Occipital lobe (tissue), 3 donors: ENCODE results near the gene RUNX3. TPM values are rescaled to one million over a fixed set of nuclear protein-coding genes. Genes with fewer than 3 reads are reported as not detected.

ENCODE experiments used
- DNase-seq: peaks from one replicate; lab custom pipeline; 2025; lab: John Stamatoyannopoulos, UW
- small RNA-seq: library from RNA; depleted of rRNA; stranded (forward); fragments of <200 nt; gene quantifications from one replicate; pipeline ENCODE3, GENCODE V24; 2014
- total RNA-seq: library from RNA; depleted of rRNA; stranded (reverse); fragments of >200 nt; gene quantifications from one replicate; pipeline ENCODE4 v1.2.3, GENCODE V29; 2014

Gene RUNX3
- total RNA-seq, 1 donor from 2014 or later: 0.16 TPM

GRCh38 chr1:24865587-24865986, 64.5 kb downstream of the RUNX3 start:
- DNase-seq: no peak

- DNase-seq: no peak
Observed at GRCh38 chr1:24865168-24865567, 64.9 kb downstream of the RUNX3 start.

- DNase-seq: no peak
Observed at GRCh38 chr1:24864370-24864777, 65.7 kb downstream of the RUNX3 start.

GRCh38 chr1:24862775-24863483, 67.1 kb downstream of the RUNX3 start:
- DNase-seq: no peak

- no peak for DNase-seq
Observed at GRCh38 chr1:24861821-24862727, 68.0 kb downstream of the RUNX3 start.

- no peak for DNase-seq
Observed at GRCh38 chr1:24860841-24861240, 69.2 kb downstream of the RUNX3 start.

- no peak for DNase-seq
Observed at GRCh38 chr1:24859063-24860010, 70.7 kb downstream of the RUNX3 start.

- no peak for DNase-seq
Observed at GRCh38 chr1:24858277-24858676, 71.8 kb downstream of the RUNX3 start.

- no peak for DNase-seq
Observed at GRCh38 chr1:24857507-24858133, 72.5 kb downstream of the RUNX3 start.

- no peak for DNase-seq
Observed at GRCh38 chr1:24856787-24857506, 73.1 kb downstream of the RUNX3 start.

- no peak for DNase-seq
Observed at GRCh38 chr1:24855474-24855873, 74.6 kb downstream of the RUNX3 start.

GRCh38 chr1:24853649-24854048, 76.4 kb downstream of the RUNX3 start:
- no peak for DNase-seq

GRCh38 chr1:24850328-24850920, 79.7 kb downstream of the RUNX3 start:
- no peak for DNase-seq

- DNase-seq: no peak
Observed at GRCh38 chr1:24849672-24850295, 80.3 kb downstream of the RUNX3 start.

Small RNA genes within 50 kb of the gene (small RNA-seq; reads per million reads assigned to genes)
- gene MIR6731: not detected

Other genes starting within 250 kb of the RUNX3 start
- gene CLIC4, start 184.8 kb downstream of the RUNX3 start, total RNA-seq: 96.7 TPM